SK-N-SH (cell line): ENCODE data around the gene LRMDA. TPM values are rescaled to one million over a fixed set of nuclear protein-coding genes. Genes with fewer than 3 reads are reported as not detected.

ENCODE experiments used
- CTCF ChIA-PET: fragments of 300-600, 350-600 bp; formaldehyde crosslinking; extraction: SDS; loops from one replicate; lab custom pipeline; 2021; lab: Yijun Ruan, JAX
- POLR2A ChIA-PET: fragments of 350-600 bp; sonication (Branson Sonifier 250); formaldehyde crosslinking; extraction: SDS; loops from one replicate; lab custom pipeline; 2020; ENCODE audit warnings: antibody characterized with exemption, inconsistent platforms; lab: Yijun Ruan, JAX
- DNase-seq: peaks from one replicate; pipeline ENCODE4 v3.0.0; 2012
- H2AFZ ChIP-seq: fragments of 200-600 bp; sonication (generic); 2 replicates; pipeline ENCODE4 v1.8.1; 2016; ENCODE audit warnings: antibody characterized with exemption, mild to moderate bottlenecking, low read depth
- H3F3A ChIP-seq: fragments of 200-600 bp; sonication (generic); replicated peaks from 2 replicates; pipeline ENCODE3; 2016; ENCODE audit warnings: antibody characterized with exemption, mild to moderate bottlenecking; ENCODE audit not compliant: insufficient read depth
- H3K27ac ChIP-seq, 2 experiments: fragments of 200-500 bp in 1 of 2; fragments of 200-600 bp in 1 of 2; sonication (Bioruptor generic) in 1 of 2; sonication (generic), shearing (Covaris generic) in 1 of 2; 2 replicates each; pipeline versions ENCODE4 v1.5.1 to v1.6.1; 2014 to 2016; ENCODE audit warnings: low read depth in 2 of 2, inconsistent platforms in 1 of 2, low read length in 1 of 2, mild to moderate bottlenecking in 1 of 2, mixed read lengths in 1 of 2
- H3K27me3 ChIP-seq: fragments of 200-600 bp; sonication (generic), shearing (Covaris generic); 2 replicates; pipeline ENCODE4 v1.6.1; 2016; ENCODE audit warnings: mixed run types; ENCODE audit not compliant: insufficient read depth
- H3K36me3 ChIP-seq, 2 experiments: fragments of 200-500 bp in 1 of 2; fragments of 200-600 bp in 1 of 2; sonication (Bioruptor generic) in 1 of 2; sonication (generic) in 1 of 2; replicated peaks in 1 of 2; 2 replicates each; pipeline versions ENCODE3 to v1.5.1; 2014 to 2016; ENCODE audit warnings: low read length in 1 of 2, mild to moderate bottlenecking in 1 of 2; ENCODE audit not compliant: insufficient read depth in 2 of 2, control insufficient read depth in 1 of 2
- H3K4me1 ChIP-seq, 2 experiments: fragments of 200-500 bp in 1 of 2; fragments of 200-600 bp in 1 of 2; sonication (Bioruptor generic) in 1 of 2; sonication (generic), shearing (Covaris generic) in 1 of 2; 2 replicates each; pipeline versions ENCODE4 v1.5.1 to v1.6.1; 2014 to 2016; ENCODE audit warnings: low read depth in 1 of 2, low read length in 1 of 2, mixed run types in 1 of 2; ENCODE audit not compliant: insufficient read depth in 2 of 2, control insufficient read depth in 1 of 2
- H3K4me2 ChIP-seq: fragments of 200-600 bp; sonication (generic), shearing (Covaris generic); 2 replicates; pipeline ENCODE4 v1.6.1; 2017; ENCODE audit warnings: mixed run types
- H3K4me3 ChIP-seq, 2 experiments: fragments of 200-500 bp in 1 of 2; fragments of 200-600 bp in 1 of 2; sonication (Bioruptor generic) in 1 of 2; sonication (generic), shearing (Covaris generic) in 1 of 2; 2 replicates each; pipeline versions ENCODE4 v1.5.1 to v1.8.1; 2014 to 2016; ENCODE audit warnings: low read depth in 2 of 2, inconsistent platforms in 1 of 2, low read length in 1 of 2, mild to moderate bottlenecking in 1 of 2, mixed read lengths in 1 of 2, moderate library complexity in 1 of 2
- H3K79me2 ChIP-seq: fragments of 200-600 bp; sonication (generic); 2 replicates; pipeline ENCODE4 v1.8.1; 2017; ENCODE audit warnings: mild to moderate bottlenecking; ENCODE audit not compliant: insufficient read depth
- H3K9ac ChIP-seq: fragments of 200-600 bp; sonication (generic); 2 replicates; pipeline ENCODE4 v1.6.1; 2017; ENCODE audit warnings: mixed run types
- H3K9me2 ChIP-seq: fragments of 200-600 bp; sonication (generic); 2 replicates; pipeline ENCODE4 v1.6.1; 2017; ENCODE audit warnings: mixed run types
- H3K9me3 ChIP-seq: fragments of 200-600 bp; sonication (generic); 2 replicates; pipeline ENCODE4 v1.6.1; 2017; ENCODE audit warnings: mixed run types, mild to moderate bottlenecking, moderate library complexity
- H4K20me1 ChIP-seq: fragments of 200-600 bp; sonication (generic); 2 replicates; pipeline ENCODE4 v1.6.1; 2017; ENCODE audit warnings: mild to moderate bottlenecking, mixed run types; ENCODE audit not compliant: insufficient read depth
- CHD2 ChIP-seq: fragments of 150-350 bp; IDR thresholded peaks from 2 replicates; pipeline ENCODE4 v1.6.1; 2018; ENCODE audit warnings: low read length; ENCODE audit not compliant: partially characterized antibody
- CTCF ChIP-seq: fragments of 200-600 bp; sonication (generic); IDR thresholded peaks from 2 replicates; pipeline ENCODE4 v1.6.1; 2017; ENCODE audit warnings: antibody characterized with exemption, mild to moderate bottlenecking, moderate library complexity
- ELF1 ChIP-seq: IDR thresholded peaks from 2 replicates; pipeline ENCODE4 v1.4.0; 2012
- EP300 ChIP-seq, 2 experiments: IDR thresholded peaks; 2 replicates each; pipeline versions ENCODE4 v1.4.0 to v1.6.1; 2012; ENCODE audit warnings: borderline replicate concordance in 1 of 2, low read depth in 1 of 2, low read length in 1 of 2
- FOSL2 ChIP-seq: IDR thresholded peaks from 2 replicates; pipeline ENCODE4 v1.4.0; 2012; ENCODE audit warnings: low read depth, mild to moderate bottlenecking, moderate library complexity, borderline replicate concordance
- FOXJ3 ChIP-seq: sonication (generic); formaldehyde crosslinking; IDR thresholded peaks from 2 replicates; pipeline ENCODE4 v1.5.1; 2020; ENCODE audit warnings: mild to moderate bottlenecking, missing genetic modification reagents
- GABPA ChIP-seq: IDR thresholded peaks from 2 replicates; pipeline ENCODE4 v1.4.0; 2012; ENCODE audit warnings: low read depth, mild to moderate bottlenecking
- GATA2 ChIP-seq: sonication (generic); formaldehyde crosslinking; IDR thresholded peaks from 2 replicates; pipeline ENCODE4 v1.5.0; 2020; ENCODE audit warnings: mild to moderate bottlenecking, missing genetic modification reagents
- MAX ChIP-seq: IDR thresholded peaks from 2 replicates; pipeline ENCODE4 v1.4.0; 2012; ENCODE audit warnings: low read depth
- MEF2A ChIP-seq: IDR thresholded peaks from 2 replicates; pipeline ENCODE4 v1.4.0; 2012; ENCODE audit warnings: low read depth, borderline replicate concordance
- MXI1 ChIP-seq: IDR thresholded peaks from 2 replicates; pipeline ENCODE4 v1.6.1; 2012; ENCODE audit warnings: mild to moderate bottlenecking, low read depth, low read length, improper control_type of control experiment
- PBX3 ChIP-seq: IDR thresholded peaks from 2 replicates; pipeline ENCODE4; 2012
- POLR2AphosphoS5 ChIP-seq: IDR thresholded peaks from 2 replicates; pipeline ENCODE4 v1.6.1; 2012; ENCODE audit warnings: low read depth, low read length
- RXRA ChIP-seq: IDR thresholded peaks from 2 replicates; pipeline ENCODE4 v1.4.0; 2012; ENCODE audit warnings: low read depth, mild to moderate bottlenecking, borderline replicate concordance
- SIN3A ChIP-seq: IDR thresholded peaks from 2 replicates; pipeline ENCODE4 v1.6.1; 2012; ENCODE audit warnings: low read depth, mild to moderate bottlenecking, low read length, moderate library complexity, borderline replicate concordance
- SMC3 ChIP-seq: IDR thresholded peaks from 2 replicates; pipeline ENCODE4 v1.6.1; 2012; ENCODE audit warnings: low read depth, low read length, improper control_type of control experiment
- TCF12 ChIP-seq: IDR thresholded peaks from 2 replicates; pipeline ENCODE4 v1.4.0; 2012
- TEAD4 ChIP-seq: IDR thresholded peaks from 2 replicates; pipeline ENCODE4 v1.4.0; 2012; ENCODE audit warnings: mild to moderate bottlenecking, borderline replicate concordance; ENCODE audit not compliant: insufficient read depth
- USF1 ChIP-seq: IDR thresholded peaks from 2 replicates; pipeline ENCODE4 v1.4.0; 2012; ENCODE audit warnings: low read depth, borderline replicate concordance
- WGBS: methylation state at CpG from one replicate; pipeline ENCODE4 v1.1.6; 2017; ENCODE audit warnings: low lambda C conversion rate; 5-methylcytosine and 5-hydroxymethylcytosine counted together
- polyA plus RNA-seq, 3 experiments: library from polyadenylated mRNA; depleted of rRNA; stranded (reverse); fragments of >200 nt; gene quantifications; 2 replicates each; pipeline ENCODE4 v1.2.3, GENCODE V29; 2012

LRMDA gene
- polyA plus RNA-seq, 1 of the 3 experiments (the other 2 are of a cell fraction) = 0.95 TPM

GRCh38 chr10:75836064-75836463, 404.6 kb downstream of the LRMDA start:
- Histone ChIP-seq H3K36me3 (no peaks in the 10 kb centered on the region), H3K9me3 (no peaks in the 10 kb centered on the region), H4K20me1 (no peaks in the 10 kb centered on the region), H3K27me3 (no peaks in the 10 kb centered on the region), H3K27ac (no peak overlapping the region), H3K4me2 (no peak overlapping the region), H2AFZ (no peak overlapping the region), H3K79me2 (no peaks in the 10 kb centered on the region; the same call in 1 of the 2 replicates), H3K9me2 (no peaks in the 10 kb centered on the region), H3K4me3 (no peak overlapping the region), H3K4me1 (no peaks in the 10 kb centered on the region; a peak in 1 of 4 replicates), H3K9ac (no peak overlapping the region), H3F3A (no peaks in the 10 kb centered on the region)
- no peak for DNase-seq
- 67% methylated on average over 3 of the region's 3 CpGs for WGBS
- TF ChIP-seq CTCF (no peak), MXI1 (no peak), FOSL2 (no peak), TEAD4 (no peak), ELF1 (no peak), MAX (no peak), GATA2 (no peak), EP300 (IDR thresholded peaks at IDR 0.05; ENCODE audit: borderline replicate concordance in 1 of 2, low read depth in 1 of 2, low read length in 1 of 2) (no peak), MEF2A (no peak), SIN3A (no peak), USF1 (no peak), PBX3 (no peak), SMC3 (no peak), CHD2 (no peak), RXRA (no peak), FOXJ3 (no peak), GABPA (no peak), POLR2AphosphoS5 (no peak), TCF12 (no peak)
- ChIA-PET CTCF (no interaction called here), POLR2A (no interaction called here)
